ENCODE results near the gene APOC1.
"Not testable (repeated sequence)": the region's sequence is repeated elsewhere in the genome, so short reads cannot be mapped to it uniquely, and the experiment has no call there.

Gene APOC1

DNA sequence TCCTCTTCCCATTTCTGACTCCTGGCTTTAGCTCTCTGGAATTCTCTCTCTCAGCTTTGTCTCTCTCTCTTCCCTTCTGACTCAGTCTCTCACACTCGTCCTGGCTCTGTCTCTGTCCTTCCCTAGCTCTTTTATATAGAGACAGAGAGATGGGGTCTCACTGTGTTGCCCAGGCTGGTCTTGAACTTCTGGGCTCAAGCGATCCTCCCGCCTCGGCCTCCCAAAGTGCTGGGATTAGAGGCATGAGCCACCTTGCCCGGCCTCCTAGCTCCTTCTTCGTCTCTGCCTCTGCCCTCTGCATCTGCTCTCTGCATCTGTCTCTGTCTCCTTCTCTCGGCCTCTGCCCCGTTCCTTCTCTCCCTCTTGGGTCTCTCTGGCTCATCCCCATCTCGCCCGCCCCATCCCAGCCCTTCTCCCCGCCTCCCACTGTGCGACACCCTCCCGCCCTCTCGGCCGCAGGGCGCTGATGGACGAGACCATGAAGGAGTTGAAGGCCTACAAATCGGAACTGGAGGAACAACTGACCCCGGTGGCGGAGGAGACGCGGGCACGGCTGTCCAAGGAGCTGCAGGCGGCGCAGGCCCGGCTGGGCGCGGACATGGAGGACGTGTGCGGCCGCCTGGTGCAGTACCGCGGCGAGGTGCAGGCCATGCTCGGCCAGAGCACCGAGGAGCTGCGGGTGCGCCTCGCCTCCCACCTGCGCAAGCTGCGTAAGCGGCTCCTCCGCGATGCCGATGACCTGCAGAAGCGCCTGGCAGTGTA lies 6.2 kb upstream of the APOC1 start:
- no peak for DNase-seq (ENCODE audit: low read depth)
- TF ChIP-seq, protein P1, sequence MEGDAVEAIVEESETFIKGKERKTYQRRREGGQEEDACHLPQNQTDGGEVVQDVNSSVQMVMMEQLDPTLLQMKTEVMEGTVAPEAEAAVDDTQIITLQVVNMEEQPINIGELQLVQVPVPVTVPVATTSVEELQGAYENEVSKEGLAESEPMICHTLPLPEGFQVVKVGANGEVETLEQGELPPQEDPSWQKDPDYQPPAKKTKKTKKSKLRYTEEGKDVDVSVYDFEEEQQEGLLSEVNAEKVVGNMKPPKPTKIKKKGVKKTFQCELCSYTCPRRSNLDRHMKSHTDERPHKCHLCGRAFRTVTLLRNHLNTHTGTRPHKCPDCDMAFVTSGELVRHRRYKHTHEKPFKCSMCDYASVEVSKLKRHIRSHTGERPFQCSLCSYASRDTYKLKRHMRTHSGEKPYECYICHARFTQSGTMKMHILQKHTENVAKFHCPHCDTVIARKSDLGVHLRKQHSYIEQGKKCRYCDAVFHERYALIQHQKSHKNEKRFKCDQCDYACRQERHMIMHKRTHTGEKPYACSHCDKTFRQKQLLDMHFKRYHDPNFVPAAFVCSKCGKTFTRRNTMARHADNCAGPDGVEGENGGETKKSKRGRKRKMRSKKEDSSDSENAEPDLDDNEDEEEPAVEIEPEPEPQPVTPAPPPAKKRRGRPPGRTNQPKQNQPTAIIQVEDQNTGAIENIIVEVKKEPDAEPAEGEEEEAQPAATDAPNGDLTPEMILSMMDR (IDR thresholded peaks at IDR 0.05; ENCODE audit: low read depth, low read length, missing control alignments) = no peak

DNA sequence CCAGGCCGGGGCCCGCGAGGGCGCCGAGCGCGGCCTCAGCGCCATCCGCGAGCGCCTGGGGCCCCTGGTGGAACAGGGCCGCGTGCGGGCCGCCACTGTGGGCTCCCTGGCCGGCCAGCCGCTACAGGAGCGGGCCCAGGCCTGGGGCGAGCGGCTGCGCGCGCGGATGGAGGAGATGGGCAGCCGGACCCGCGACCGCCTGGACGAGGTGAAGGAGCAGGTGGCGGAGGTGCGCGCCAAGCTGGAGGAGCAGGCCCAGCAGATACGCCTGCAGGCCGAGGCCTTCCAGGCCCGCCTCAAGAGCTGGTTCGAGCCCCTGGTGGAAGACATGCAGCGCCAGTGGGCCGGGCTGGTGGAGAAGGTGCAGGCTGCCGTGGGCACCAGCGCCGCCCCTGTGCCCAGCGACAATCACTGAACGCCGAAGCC lies 5.6 kb upstream of the APOC1 start:
- no peak overlapping the region for H3K4me3 ChIP-seq (ENCODE audit: low read depth, low read length)
- TF ChIP-seq, protein P1 (IDR thresholded peaks at IDR 0.05; ENCODE audit: low read depth, low read length, missing control alignments) = no peak

More for the DNA sequence above, 6.2 kb upstream of the APOC1 start:
- no peak overlapping the region for H3K4me3 ChIP-seq (ENCODE audit: low read depth, low read length)

DNA sequence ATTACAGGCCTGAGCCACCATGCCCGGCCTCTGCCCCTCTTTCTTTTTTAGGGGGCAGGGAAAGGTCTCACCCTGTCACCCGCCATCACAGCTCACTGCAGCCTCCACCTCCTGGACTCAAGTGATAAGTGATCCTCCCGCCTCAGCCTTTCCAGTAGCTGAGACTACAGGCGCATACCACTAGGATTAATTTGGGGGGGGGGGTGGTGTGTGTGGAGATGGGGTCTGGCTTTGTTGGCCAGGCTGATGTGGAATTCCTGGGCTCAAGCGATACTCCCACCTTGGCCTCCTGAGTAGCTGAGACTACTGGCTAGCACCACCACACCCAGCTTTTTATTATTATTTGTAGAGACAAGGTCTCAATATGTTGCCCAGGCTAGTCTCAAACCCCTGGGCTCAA lies 4.6 kb upstream of the APOC1 start:
- DNase-seq (ENCODE audit: low read depth) = no peak
- no peak overlapping the region for H3K4me3 ChIP-seq (ENCODE audit: low read depth, low read length)
- TF ChIP-seq, protein P1 (IDR thresholded peaks at IDR 0.05; ENCODE audit: low read depth, low read length, missing control alignments) = no peak

More for the DNA sequence above, 5.6 kb upstream of the APOC1 start:
- no peak for DNase-seq (ENCODE audit: low read depth)

GRCh38 chr19:44911896-44912295 lies 2.5 kb upstream of the APOC1 start:
- not testable (repeated sequence) for DNase-seq (ENCODE audit: low read depth)

GRCh38 chr19:44912854-44913253 lies 1.6 kb upstream of the APOC1 start:
- H3K4me3 ChIP-seq (ENCODE audit: low read depth, low read length) = no peak overlapping the region
- TF ChIP-seq, protein P1 (IDR thresholded peaks at IDR 0.05; ENCODE audit: low read depth, low read length, missing control alignments) = no peak
- DNase-seq (ENCODE audit: low read depth) = no peak

More at GRCh38 chr19:44911896-44912295, 2.5 kb upstream of the APOC1 start:
- not testable (repeated sequence) for H3K4me3 ChIP-seq (ENCODE audit: low read depth, low read length)

GRCh38 chr19:44913512-44914432 lies 636 bp upstream of the APOC1 start:
- DNase-seq (ENCODE audit: low read depth) = not testable (repeated sequence)

DNA sequence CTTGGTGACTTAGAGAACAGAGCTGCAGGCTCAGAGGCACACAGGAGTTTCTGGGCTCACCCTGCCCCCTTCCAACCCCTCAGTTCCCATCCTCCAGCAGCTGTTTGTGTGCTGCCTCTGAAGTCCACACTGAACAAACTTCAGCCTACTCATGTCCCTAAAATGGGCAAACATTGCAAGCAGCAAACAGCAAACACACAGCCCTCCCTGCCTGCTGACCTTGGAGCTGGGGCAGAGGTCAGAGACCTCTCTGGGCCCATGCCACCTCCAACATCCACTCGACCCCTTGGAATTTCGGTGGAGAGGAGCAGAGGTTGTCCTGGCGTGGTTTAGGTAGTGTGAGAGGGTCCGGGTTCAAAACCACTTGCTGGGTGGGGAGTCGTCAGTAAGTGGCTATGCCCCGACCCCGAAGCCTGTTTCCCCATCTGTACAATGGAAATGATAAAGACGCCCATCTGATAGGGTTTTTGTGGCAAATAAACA lies 9.9 kb downstream of the APOC1 start:
- H3K4me3 ChIP-seq (ENCODE audit: low read depth, low read length) = no peak overlapping the region
- DNase-seq (ENCODE audit: low read depth) = no peak
- TF ChIP-seq, protein P1 (IDR thresholded peaks at IDR 0.05; ENCODE audit: low read depth, low read length, missing control alignments) = no peak

More at GRCh38 chr19:44913512-44914432, 636 bp upstream of the APOC1 start:
- H3K4me3 ChIP-seq (ENCODE audit: low read depth, low read length) = not testable (repeated sequence)

All from GM12864 (cell line).